Vagina (tissue), 2 donors: Measurements from ENCODE around the gene AKR1D1. TPM values are rescaled to one million over a fixed set of nuclear protein-coding genes. Genes with fewer than 3 reads are reported as not detected.

Experiments
- DNase-seq, 2 donors: peaks; one replicate each; pipeline ENCODE4 v3.0.0-alpha.2; 2017; ENCODE audit errors: extremely low spot score in 2 of 2
- H3K27ac ChIP-seq: fragments of 200-600 bp; sonication (generic); one replicate; pipeline ENCODE4 v1.5.1; 2019
- H3K27me3 ChIP-seq: fragments of 200-600 bp; sonication (generic); one replicate; pipeline ENCODE4 v1.5.1; 2019
- H3K36me3 ChIP-seq, 2 donors: fragments of 200-600 bp; sonication (generic); one replicate each; pipeline ENCODE4 v1.5.1; 2017 to 2019
- H3K4me1 ChIP-seq: fragments of 200-600 bp; sonication (generic); one replicate; pipeline ENCODE4 v1.5.1; 2019
- H3K4me3 ChIP-seq, 2 donors: fragments of 200-600 bp; sonication (generic); 1 replicate in 1 of 2; 2 replicates in 1 of 2; pipeline ENCODE4 v1.5.1; 2016 to 2019
- H3K9me3 ChIP-seq: fragments of 200-600 bp; sonication (generic); one replicate; pipeline ENCODE4 v1.5.1; 2019
- CTCF ChIP-seq, 3 experiments: fragments of 450-650 bp in 2 of 3; fragments of 200-600 bp in 1 of 3; sonication (generic) in 1 of 3; IDR thresholded peaks; one replicate each; pipeline ENCODE4 v1.5.1; 2017 to 2019; ENCODE audit warnings: antibody characterized with exemption in 3 of 3, mild to moderate bottlenecking in 2 of 3, moderate library complexity in 2 of 3
- POLR2A ChIP-seq, 2 donors: fragments of 450-650 bp; IDR thresholded peaks; one replicate each; pipeline ENCODE4 v1.6.1; 2017; ENCODE audit warnings: antibody characterized with exemption in 2 of 2, mild to moderate bottlenecking in 2 of 2, moderate library complexity in 2 of 2
- POLR2AphosphoS5 ChIP-seq, 2 donors: sonication (generic); formaldehyde crosslinking; IDR thresholded peaks; one replicate each; pipeline ENCODE4 v1.9.0; 2017; ENCODE audit warnings: antibody characterized with exemption in 2 of 2, mild to moderate bottlenecking in 2 of 2, low read depth in 1 of 2; ENCODE audit not compliant: insufficient read depth in 1 of 2
- intact Hi-C: fragments of 100-400 bp; cut with DNase I; formaldehyde crosslinking; loops from one replicate; pipeline ENCODE4 v1.15.1; 2023
- total RNA-seq: library from RNA; depleted of rRNA; stranded (reverse); fragments of >200 nt; gene quantifications from one replicate; pipeline ENCODE4 v1.2.3, GENCODE V29; 2016

AKR1D1 gene
- total RNA-seq, 1 donor from 2014 or later, result not detected

- Histone ChIP-seq H3K9me3 (no peaks in the 10 kb centered on the region), H3K27ac (no peak overlapping the region)
These were observed 78.4 kb downstream of the AKR1D1 start for GRCh38 chr7:138154661-138155060.

GRCh38 chr7:138157702-138158101 lies 81.4 kb downstream of the AKR1D1 start:
- no peak for DNase-seq
- no peaks in the 10 kb centered on the region for H3K27me3 ChIP-seq
- intact Hi-C loops, result no loop called here
- H3K4me1 ChIP-seq, result no peaks in the 10 kb centered on the region
- no peaks in the 10 kb centered on the region for H3K36me3 ChIP-seq
- no peaks in the 10 kb centered on the region for H3K9me3 ChIP-seq
- TF ChIP-seq POLR2AphosphoS5 (IDR thresholded peaks at IDR 0.05; ENCODE audit: insufficient read depth in 1 of 2, low read depth in 1 of 2) (no peak), CTCF (IDR thresholded peaks at IDR 0.05) (no peak), POLR2A (IDR thresholded peaks at IDR 0.05) (no peak)
- no peak overlapping the region for H3K27ac ChIP-seq
- no peak overlapping the region for H3K4me3 ChIP-seq

More at GRCh38 chr7:138154661-138155060, 78.4 kb downstream of the AKR1D1 start:
- Histone ChIP-seq H3K36me3 (no peaks in the 10 kb centered on the region), H3K27me3 (no peaks in the 10 kb centered on the region), H3K4me3 (no peak overlapping the region), H3K4me1 (no peaks in the 10 kb centered on the region)
- no peak for DNase-seq
- no peak for TF ChIP-seq POLR2AphosphoS5 (IDR thresholded peaks at IDR 0.05; ENCODE audit: insufficient read depth in 1 of 2, low read depth in 1 of 2)
- no peak for TF ChIP-seq POLR2A (IDR thresholded peaks at IDR 0.05)
- intact Hi-C loops, result loop anchor here (5.0 kb wide), 1 partner anchor 1743 kb away; no protein-coding TSS in a partner anchor

GRCh38 chr7:138158739-138159528 lies 82.7 kb downstream of the AKR1D1 start:
- no peaks in the 10 kb centered on the region for H3K9me3 ChIP-seq
- no peaks in the 10 kb centered on the region for H3K36me3 ChIP-seq
- no peaks in the 10 kb centered on the region for H3K27me3 ChIP-seq
- no peak overlapping the region for H3K4me3 ChIP-seq
- H3K4me1 ChIP-seq, result no peaks in the 10 kb centered on the region
- no peak for DNase-seq
- intact Hi-C loops, result no loop called here
- TF ChIP-seq POLR2AphosphoS5 (IDR thresholded peaks at IDR 0.05; ENCODE audit: insufficient read depth in 1 of 2, low read depth in 1 of 2) (no peak), CTCF (IDR thresholded peaks at IDR 0.05) (no peak), POLR2A (IDR thresholded peaks at IDR 0.05) (no peak)
- H3K27ac ChIP-seq, result no peak overlapping the region

- no peak overlapping the region for H3K4me3 ChIP-seq
- TF ChIP-seq POLR2AphosphoS5 (IDR thresholded peaks at IDR 0.05; ENCODE audit: insufficient read depth in 1 of 2, low read depth in 1 of 2) (no peak), CTCF (IDR thresholded peaks at IDR 0.05) (peak in 1 of 3 experiments; percentile 57), POLR2A (IDR thresholded peaks at IDR 0.05) (no peak)
- no peak overlapping the region for H3K27ac ChIP-seq
- DNase-seq, result no peak
- H3K27me3 ChIP-seq, result no peaks in the 10 kb centered on the region
- intact Hi-C loops, result no loop called here
- no peaks in the 10 kb centered on the region for H3K36me3 ChIP-seq
- no peaks in the 10 kb centered on the region for H3K4me1 ChIP-seq
- H3K9me3 ChIP-seq, result peaks cover 4% of the 10 kb centered on the region
These were observed 85.4 kb downstream of the AKR1D1 start for GRCh38 chr7:138161600-138162081.

GRCh38 chr7:138162236-138162635 lies 86.0 kb downstream of the AKR1D1 start:
- DNase-seq, result no peak
- Histone ChIP-seq H3K27me3 (no peaks in the 10 kb centered on the region), H3K9me3 (peaks cover 4% of the 10 kb centered on the region), H3K4me1 (no peaks in the 10 kb centered on the region), H3K4me3 (no peak overlapping the region), H3K27ac (no peak overlapping the region), H3K36me3 (no peaks in the 10 kb centered on the region)
- TF ChIP-seq CTCF (IDR thresholded peaks at IDR 0.05), result no peak
- TF ChIP-seq POLR2A (IDR thresholded peaks at IDR 0.05), result no peak
- TF ChIP-seq POLR2AphosphoS5 (IDR thresholded peaks at IDR 0.05; ENCODE audit: insufficient read depth in 1 of 2, low read depth in 1 of 2), result no peak
- intact Hi-C loops, result no loop called here
